HG03064 (cell line): ENCODE data around the gene NPHP3.
A peak's percentile ranks its signal among the peaks of the same experiment; 100 is the strongest.
"Not testable (repeated sequence)": the region's sequence is repeated elsewhere in the genome, so short reads cannot be mapped to it uniquely, and the experiment has no call there.

Experiments used
- ATAC-seq: cut with Tn5 transposase; IDR thresholded peaks from one replicate; pipeline ENCODE4 v1.9.1; 2021; ENCODE audit warnings: low read depth; ENCODE audit not compliant: unreplicated experiment

NPHP3 gene, protein sequence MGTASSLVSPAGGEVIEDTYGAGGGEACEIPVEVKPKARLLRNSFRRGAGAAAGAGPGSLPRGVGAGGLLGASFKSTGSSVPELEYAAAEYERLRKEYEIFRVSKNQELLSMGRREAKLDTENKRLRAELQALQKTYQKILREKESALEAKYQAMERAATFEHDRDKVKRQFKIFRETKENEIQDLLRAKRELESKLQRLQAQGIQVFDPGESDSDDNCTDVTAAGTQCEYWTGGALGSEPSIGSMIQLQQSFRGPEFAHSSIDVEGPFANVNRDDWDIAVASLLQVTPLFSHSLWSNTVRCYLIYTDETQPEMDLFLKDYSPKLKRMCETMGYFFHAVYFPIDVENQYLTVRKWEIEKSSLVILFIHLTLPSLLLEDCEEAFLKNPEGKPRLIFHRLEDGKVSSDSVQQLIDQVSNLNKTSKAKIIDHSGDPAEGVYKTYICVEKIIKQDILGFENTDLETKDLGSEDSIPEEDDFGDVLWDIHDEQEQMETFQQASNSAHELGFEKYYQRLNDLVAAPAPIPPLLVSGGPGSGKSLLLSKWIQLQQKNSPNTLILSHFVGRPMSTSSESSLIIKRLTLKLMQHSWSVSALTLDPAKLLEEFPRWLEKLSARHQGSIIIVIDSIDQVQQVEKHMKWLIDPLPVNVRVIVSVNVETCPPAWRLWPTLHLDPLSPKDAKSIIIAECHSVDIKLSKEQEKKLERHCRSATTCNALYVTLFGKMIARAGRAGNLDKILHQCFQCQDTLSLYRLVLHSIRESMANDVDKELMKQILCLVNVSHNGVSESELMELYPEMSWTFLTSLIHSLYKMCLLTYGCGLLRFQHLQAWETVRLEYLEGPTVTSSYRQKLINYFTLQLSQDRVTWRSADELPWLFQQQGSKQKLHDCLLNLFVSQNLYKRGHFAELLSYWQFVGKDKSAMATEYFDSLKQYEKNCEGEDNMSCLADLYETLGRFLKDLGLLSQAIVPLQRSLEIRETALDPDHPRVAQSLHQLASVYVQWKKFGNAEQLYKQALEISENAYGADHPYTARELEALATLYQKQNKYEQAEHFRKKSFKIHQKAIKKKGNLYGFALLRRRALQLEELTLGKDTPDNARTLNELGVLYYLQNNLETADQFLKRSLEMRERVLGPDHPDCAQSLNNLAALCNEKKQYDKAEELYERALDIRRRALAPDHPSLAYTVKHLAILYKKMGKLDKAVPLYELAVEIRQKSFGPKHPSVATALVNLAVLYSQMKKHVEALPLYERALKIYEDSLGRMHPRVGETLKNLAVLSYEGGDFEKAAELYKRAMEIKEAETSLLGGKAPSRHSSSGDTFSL (N-terminal part only)

DNA sequence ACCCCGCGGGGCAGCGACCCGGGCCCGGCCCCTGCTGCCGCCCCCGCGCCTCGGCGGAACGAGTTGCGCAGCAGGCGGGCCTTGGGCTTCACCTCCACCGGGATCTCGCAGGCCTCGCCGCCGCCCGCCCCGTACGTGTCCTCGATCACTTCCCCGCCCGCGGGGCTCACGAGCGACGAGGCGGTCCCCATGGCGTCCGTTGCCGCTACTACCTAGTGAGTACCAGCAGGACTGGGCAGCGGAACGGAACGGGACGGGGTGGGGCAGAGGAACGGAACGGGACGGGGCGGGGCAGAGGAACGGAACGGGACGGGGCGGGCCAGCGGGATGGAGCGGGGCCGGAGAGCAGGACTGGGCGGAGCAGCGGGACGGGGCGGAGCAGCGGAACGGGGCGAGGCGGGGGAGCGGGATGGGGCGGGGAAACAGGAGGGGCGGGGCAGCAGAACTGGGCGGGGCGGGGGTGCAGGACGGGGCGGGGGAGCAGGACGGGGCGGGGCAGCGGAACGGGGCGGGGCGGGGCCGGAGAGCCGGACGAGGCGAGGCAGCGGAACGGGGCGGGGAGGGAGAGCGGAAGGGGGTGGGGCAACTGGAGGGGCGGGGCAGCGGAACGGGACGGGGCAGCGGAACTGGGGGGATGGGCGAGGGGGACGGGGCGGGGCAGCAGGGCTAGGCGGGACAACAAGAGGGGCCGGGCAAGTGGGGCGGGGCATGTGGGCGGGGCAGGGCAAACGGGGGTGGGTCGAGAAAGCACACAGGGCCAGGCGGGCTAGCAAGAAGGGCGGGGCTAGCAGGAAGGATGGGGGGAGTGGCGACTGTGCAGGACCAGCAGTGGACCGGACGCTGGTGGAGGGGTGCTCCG, at the start of gene NPHP3:
Gene NPHP3, minus strand, starts transcription at position 245 of the 859 bp plus-strand sequence. Its CDS starts 54 bp downstream, at position 191.
- peak; percentile 81 for ATAC-seq

DNA sequence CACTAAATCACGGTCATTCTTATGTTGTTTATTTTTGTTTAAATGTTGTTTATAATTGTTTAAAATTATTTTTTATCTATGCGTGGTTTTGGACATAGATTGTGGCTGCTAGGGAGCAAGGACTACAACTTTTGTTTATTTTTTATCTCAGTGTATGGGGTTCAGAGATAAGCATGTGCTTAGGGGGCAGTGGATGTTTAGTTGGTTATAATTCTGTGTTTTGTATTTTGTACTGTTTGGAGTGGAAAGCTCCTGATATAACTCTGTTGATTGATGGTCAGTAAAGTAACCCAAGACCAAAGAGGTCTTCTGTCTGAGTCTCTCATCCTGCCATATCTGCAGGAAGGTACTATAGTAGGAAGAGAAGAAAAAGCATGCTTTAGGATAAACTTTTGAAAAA, 36.5 kb upstream of the NPHP3 start:
- ATAC-seq: no peak

DNA sequence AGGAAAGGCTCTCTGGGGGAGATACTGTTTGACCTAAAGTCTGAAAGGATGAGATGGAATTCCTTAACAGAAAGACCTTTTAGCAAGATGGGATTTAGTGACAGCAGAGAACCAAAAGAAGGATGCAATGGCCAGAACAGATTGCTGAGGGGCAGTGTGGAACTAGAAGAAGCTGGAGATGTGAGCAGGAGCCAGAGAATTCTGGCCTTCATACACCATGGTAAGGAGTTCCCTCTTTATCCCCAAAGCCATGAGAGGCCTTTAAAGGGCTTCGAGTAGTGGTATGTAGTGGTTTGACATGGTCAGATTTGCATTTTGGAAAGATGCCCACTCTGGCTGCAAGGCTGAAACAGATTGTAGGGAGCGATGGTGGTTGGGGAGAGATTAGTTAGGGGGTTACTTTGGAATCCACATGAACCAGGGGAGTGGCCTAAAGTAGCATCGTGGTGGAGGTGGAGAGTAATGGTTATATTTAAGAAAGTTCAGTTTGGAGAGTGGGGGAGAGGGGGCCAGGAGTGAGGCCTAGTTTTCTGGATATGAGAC, 34.0 kb upstream of the NPHP3 start:
- no peak for ATAC-seq

DNA sequence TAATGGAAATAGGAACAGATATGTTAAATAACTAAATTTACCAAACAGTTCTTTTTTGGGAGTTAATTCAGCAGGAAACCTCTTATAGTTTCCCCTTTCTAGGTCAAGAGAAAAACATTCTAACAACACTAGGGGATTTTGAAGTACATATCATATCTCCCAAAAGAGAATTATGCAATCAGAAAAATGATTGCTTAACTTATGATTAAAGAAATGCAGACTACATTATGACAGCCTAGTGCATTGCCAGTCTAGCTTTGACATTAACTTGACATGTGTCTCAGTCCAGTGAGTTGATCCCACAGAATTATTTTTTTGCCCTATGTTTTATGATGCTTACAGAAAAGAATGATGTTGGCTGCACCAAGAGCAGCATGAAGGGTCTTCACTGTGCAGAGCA, 31.7 kb upstream of the NPHP3 start:
- no peak for ATAC-seq

DNA sequence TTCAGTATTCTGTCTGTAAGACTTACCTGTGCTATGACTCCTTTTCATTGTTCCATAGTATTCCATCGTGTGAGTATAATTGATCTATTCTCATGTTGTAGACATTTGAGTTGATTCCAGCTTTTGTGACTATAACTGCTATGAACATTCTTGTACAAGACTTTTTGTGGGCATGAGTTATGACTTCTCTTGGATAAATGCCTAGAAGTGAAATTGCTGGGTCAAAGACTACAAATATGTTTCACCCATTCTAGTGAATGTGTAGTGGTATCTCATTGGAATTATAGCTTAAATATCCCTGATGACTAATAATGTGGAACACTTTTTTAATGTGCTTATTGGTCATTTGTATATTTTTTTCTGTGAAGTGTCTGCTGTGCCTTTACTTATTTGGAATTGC, 27.6 kb upstream of the NPHP3 start:
- no peak for ATAC-seq

DNA sequence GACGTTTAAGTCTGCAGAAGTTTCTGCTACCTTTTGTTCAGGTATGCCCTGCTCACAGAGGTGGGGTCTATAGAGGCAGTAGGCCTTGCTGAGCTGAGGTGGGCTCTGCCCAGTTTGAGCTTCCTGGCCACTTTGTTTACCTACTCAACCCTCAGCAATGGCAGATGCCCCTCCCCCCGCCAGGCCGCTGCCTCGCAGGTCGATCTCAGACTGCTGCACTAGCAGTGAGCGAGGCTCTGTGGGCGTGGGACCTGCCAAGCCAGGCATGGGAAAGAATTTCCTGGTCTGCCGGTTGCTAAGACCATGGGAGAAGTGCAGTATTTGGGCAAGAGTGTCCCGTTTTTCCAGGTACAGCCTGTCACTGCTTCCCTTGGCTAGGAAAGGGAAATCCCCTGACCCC, 24.5 kb upstream of the NPHP3 start:
- ATAC-seq: not testable (repeated sequence)

DNA sequence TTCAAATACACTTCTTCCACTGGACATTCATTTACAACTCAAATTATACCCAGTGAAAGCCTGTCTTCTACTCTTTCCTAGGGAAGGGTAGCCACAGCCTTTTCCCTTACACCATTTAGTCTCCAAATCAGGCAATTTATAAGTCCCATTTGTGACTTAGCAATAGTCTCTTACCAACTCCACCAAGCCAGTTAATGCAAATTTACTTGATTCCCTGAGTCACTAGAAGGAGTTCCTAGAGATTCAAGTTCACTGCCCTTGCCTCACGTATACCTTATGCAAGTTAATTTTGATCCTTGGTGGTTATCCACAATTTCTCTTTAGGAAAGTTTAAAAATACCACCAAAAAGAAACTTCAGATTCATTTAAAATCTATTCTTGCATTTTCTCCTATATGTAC, 16.1 kb upstream of the NPHP3 start:
- ATAC-seq: no peak

DNA sequence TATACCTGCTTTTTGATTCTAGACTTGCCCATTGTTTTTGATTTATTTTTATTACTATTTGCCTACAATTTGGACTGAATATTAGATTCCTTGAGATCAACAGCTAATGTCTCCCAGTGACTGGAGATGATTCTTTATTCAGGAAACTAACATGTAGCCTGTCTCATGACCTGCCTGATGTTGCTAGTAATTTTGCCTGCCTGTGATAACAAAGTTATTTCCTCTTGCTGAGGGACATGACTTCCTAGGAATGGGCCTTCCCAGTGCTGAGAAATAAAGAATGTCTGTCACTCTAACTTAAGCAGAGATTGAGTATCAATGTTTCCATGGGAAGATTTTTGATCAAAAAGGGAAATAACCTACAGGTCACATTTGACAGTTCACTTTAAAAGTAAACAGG, 13.4 kb upstream of the NPHP3 start:
- no peak for ATAC-seq

DNA sequence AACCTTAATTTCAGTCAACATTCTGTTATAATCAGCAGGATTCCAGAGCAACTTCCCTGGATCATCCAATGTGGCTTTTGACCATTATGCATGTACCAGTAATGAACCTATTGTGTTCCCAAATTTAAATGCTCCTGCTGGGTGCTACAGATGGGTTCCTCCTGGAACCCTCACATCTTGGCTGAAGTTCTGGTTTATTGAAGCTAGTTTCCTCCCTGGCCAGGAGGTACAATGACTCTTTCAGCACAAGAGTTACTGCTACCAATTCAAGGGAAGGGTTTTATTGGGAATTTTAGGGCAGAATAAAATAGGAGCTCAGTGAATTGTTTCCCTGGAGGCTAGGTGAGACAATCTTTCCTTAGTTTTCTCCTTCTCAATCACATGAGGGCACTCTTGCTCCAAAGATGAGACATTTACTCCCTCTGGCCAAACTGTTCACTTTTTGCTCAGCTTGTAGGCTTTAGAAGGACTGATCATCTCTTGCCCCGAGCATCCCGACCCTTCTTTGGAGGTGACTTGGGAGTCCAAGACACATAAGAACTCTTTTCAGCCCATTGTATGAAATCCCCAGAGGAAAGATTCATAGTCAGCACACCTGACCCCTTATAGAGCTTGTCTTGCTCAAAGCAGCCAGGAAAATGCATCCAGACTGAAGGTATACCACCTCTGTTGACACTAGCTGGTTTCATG, 8.8 kb upstream of the NPHP3 start:
- no peak for ATAC-seq

DNA sequence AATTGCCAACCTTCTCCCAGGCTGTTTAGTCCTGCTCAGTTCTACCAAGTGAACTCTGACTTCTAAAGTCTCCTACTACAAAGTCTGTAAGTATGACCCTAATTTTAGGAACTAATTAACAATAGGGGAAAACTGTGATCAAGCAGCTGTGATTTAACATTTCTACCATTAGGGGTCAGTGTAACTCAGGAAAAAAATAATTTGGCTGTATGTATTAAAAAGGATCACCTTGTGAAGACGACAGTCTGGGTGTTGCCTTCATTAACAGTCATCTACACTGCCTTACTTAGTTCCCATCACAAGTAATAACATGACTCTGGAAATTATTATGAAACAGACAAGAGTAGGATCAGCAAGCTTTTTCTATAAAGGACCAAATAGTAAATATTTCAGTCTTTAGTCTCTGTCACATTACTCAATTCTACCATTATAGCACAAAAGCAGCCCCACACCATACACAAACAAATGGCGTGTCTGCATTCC, 4.2 kb upstream of the NPHP3 start:
- ATAC-seq: no peak

DNA sequence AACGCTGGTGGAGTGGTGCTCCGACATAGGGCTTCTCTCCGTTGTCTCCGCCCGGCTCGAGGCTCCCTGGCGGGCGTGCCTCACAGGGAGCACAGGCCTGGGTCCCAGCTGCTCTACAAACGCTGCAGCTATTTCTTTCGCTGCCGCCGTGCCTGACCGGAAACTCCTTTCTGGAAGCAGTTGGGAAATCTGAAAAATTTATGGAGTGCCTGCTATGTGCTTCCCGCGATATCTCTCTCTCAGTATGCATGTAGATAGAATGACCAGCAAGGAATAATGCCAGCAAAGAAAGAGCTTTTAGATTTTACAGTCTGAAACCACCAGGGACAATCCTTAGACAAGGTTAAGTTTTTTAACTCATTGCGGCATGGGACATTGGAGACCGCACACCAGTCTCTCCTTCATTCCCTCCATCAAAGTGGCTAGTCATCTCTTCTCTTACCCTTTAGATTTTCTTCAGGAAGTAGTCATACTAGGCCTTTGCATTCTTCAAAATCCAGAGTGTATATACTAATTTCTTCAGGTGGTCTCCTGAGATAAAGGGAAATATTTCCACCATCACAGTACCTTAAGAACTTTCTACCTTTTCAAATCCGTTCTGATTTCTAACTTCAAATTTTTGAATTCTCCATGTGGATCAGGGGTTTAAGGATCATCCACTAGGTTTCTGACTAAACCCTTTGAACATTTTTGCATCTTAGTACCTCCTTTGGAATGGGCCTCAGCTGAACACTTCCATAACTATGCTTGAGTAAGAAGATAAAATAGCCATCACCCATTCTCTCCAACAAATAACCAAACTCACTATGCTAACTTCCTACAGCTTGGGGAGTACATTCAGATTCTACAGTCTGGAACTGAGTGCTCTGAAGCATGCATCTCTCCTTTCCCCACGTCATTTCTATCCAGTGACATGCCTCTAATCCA, 1.1 kb upstream of the NPHP3 start:
- peak; percentile 6 for ATAC-seq

DNA sequence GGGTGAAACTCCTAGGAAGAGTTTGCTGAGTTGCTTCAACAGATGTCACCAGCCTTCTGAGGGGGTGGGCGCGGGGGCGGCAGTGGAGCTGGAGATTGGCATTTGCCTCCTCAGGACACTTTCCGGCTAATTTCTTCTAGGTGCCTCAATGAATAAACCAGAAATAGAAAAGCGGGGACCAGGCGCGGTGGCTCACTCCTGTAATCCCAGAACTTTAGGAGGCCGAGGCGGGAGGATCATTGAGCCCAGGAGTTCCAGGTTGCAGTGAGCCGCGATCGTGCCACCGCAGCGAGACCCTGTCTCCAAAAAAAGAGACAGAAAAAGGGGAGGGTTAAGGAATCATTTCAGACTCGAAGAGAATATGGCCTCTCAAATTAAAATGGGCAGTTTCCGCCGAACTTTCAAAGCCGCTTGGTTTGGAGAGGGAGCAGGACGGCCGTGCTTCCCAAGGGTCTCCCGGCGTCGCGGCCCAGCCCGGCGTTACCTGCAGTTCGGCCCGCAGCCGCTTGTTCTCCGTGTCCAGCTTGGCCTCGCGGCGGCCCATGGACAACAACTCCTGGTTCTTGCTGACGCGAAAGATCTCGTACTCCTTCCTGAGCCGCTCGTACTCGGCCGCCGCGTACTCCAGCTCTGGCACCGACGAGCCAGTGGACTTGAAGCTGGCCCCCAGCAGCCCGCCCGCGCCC, 587 bp downstream of the NPHP3 start:
- ATAC-seq: peak; percentile 26

DNA sequence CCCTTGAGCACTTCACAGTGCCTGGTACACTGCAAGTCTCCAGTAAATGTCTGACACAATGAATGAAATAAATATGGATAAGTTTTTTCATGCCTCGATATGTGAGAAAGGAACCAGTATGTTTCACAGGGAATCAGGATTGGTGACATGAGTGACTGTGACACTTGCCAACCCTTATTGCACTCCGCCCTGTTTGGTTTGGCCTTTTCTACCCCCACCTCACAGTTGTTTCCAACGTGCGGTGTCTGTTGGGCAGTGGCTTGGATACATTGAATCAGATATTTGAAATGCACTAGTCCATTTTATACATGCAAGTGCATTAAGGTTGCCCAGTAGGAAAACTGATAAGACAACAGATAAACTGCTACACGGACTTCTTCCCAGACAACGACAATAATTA, 2.0 kb downstream of the NPHP3 start:
- no peak for ATAC-seq

DNA sequence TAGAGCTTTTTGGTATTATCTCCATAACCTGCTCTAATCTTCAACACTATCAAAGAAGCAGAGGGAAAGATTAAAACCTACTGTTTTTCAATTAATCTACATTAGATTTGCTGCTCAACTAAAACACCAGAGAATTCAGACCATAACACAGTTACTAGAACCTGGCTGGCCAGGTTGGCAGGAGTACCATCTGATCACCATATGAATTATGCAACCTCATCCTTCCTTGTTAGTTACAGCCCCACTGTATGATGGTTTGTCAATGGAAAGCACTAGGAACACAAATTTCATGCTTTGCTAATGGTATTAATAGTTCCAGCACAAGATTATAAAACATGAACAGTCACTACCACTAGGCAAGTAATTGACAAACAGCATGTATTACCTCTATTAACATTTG, 5.8 kb downstream of the NPHP3 start:
- ATAC-seq: no peak

DNA sequence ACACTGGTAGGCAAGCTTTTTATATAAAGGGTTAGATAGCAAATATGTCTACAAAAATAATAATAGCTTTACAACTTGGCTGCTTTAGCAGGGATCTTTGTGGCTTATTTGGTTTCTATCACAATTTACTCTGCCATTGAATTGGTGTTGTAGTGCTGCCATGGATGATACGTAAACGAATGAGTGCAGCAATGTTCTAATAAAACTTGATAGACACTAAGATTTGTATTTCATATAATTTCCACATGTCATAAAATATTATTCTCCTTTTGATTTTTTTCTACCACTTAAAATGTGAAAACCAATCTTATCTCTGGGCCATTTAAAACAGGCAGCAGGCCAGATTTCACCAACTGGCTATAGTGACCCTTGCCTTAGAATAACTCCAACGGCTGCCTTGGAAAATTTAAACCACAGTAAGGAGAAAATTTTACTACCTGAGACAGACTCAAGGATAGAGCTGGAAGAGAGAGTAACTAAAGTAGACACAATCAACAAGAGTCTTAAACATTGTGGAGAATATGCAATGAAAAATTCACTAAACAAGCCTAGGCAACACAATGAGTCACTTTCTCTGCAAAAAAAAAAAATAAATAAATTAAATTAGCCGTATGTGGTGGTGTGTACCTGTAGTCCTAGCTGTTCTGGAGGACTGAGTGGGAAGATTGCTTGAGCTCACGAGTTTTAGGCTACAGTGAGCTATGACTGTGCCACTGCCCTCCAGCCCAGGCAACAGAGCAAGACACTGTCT, 8.1 kb downstream of the NPHP3 start:
- ATAC-seq: no peak

DNA sequence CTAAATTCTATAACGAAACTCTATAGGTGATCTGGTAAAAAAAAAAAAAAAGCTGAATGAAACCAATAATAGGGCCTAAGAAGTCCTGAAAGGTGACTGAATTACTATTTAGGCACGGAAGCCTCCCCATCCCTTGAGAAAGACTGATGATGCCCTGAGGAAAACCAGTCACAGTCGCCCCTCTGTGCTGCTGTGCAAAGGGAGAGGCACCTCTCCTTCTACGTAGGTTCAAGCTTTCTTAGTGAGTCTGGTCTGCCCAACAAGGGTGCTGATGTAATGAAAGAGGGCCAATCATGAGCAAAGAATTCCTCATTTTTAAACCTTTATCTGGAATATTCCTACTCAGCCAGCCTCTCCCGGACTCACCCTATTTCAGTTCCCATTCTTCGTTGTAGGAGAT, 11.9 kb downstream of the NPHP3 start:
- no peak for ATAC-seq

DNA sequence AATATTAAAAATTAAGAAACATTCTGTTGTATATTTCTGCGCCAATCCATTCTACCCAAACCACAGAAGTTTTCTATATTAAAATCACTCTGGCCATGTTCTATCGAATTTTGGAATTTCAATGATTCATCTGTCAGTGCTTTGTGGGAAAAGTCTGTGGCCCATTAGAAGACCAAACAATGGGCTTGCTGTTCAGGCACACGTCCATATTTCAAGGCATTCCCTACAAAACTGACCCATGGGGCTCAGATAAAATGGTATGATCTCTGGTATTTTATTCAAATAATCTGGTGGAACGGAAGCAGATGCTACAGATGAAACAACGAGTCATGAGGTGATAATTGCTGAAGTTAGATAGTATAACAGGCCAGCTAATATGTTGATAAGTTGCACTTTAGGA, 12.4 kb downstream of the NPHP3 start:
- no peak for ATAC-seq
